Measurements from ENCODE around the gene ADCK1. TPM values are rescaled to one million over a fixed set of nuclear protein-coding genes. Genes with fewer than 3 reads are reported as not detected.

Gene ADCK1
- total and polyA plus RNA-seq, 2 donors (not counting 3 experiments of a cell fraction or from before 2014, with no cell fraction given): 4.2 to 6.9 TPM

DNA sequence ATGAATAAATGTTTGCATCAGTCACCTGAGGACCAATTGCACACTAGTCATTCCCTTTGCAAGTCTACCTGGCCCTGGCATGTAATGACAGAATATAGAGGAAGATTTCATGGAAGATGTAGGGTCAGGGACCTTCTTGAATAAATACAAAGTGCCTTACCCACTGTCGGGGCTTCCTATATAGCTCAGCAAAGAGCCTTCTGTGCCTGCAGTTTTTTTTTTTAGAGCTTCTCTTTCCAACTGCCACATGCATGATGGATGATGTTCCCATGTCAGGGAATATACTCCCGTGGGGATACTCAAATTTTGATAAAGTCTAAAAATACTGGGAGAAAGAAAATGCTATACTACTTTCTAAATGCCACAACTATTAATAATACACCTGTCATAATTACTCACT, 176.7 kb downstream of the ADCK1 start:
- H3K9ac ChIP-seq (replicated peaks; ENCODE audit: extremely low read depth, insufficient read depth, low read length): no peak overlapping the region
- H4K20me1 ChIP-seq (replicated peaks; ENCODE audit: control insufficient read depth, extremely low read depth, insufficient read depth, low read length): no peaks in the 10 kb centered on the region
- no peaks in the 10 kb centered on the region for H3K79me2 ChIP-seq (ENCODE audit: control insufficient read depth, insufficient read depth, low read length)
- no peaks in the 10 kb centered on the region for H3K9me1 ChIP-seq (replicated peaks; ENCODE audit: control insufficient read depth, extremely low read depth, insufficient read depth, low read length)
- no peak for FAIRE-seq
- dilution Hi-C loops (cut with MboI; ENCODE audit: extremely low pct_ligation_motif_present, low sequenced_read_pairs): no loop called here
- no peak for DNase-seq (ENCODE audit: low read depth, low spot score)
- no peak overlapping the region for H3K27ac ChIP-seq (ENCODE audit: insufficient read depth, low read depth, low read length)
- H2AFZ ChIP-seq (ENCODE audit: low read depth, low read length): no peak overlapping the region
- no peaks in the 10 kb centered on the region for H3K4me1 ChIP-seq (ENCODE audit: control insufficient read depth, extremely low read depth, insufficient read depth, low read length)
- no peak overlapping the region for H3K4me3 ChIP-seq (replicated peaks in 1 of 3; ENCODE audit: insufficient read depth in 1 of 3, low read depth in 1 of 3, low read length in 3 of 3)
- H3K9me3 ChIP-seq (replicated peaks; ENCODE audit: control insufficient read depth, insufficient read depth, low read length): no peaks in the 10 kb centered on the region
- CTCF ChIA-PET: no interaction called here
- BruUV-seq (replicated peaks): no TSS peak
- H3K36me3 ChIP-seq (ENCODE audit: control insufficient read depth in 2 of 2, extremely low read depth in 1 of 2, insufficient read depth in 2 of 2, low read length in 2 of 2): no peaks in the 10 kb centered on the region
- POLR2A ChIA-PET: no interaction called here
- H3K27me3 ChIP-seq (ENCODE audit: control insufficient read depth in 2 of 2, insufficient read depth in 2 of 2, low read length in 2 of 2): no peaks in the 10 kb centered on the region
- no peak overlapping the region for H3K4me2 ChIP-seq (ENCODE audit: insufficient read depth, low read length)
- intact Hi-C loops (cut with micrococcal nuclease): no loop called here
- TF ChIP-seq CTCF (IDR thresholded peaks at IDR 0.05; ENCODE audit: extremely low read depth in 1 of 2, insufficient read depth in 1 of 2, low read depth in 1 of 2, low read length in 2 of 2) (no peak), POLR2A (IDR thresholded peaks at IDR 0.05; ENCODE audit: low read depth, low read length) (no peak), MYC (IDR thresholded peaks at IDR 0.05; ENCODE audit: low read depth, low read length) (no peak), GATA2 (IDR thresholded peaks at IDR 0.05; ENCODE audit: insufficient read depth, insufficient read length, low read depth, low read length) (no peak), FOS (IDR thresholded peaks at IDR 0.05; ENCODE audit: borderline replicate concordance, insufficient read depth, low read length) (no peak), POLR2AphosphoS5 (IDR thresholded peaks at IDR 0.05; ENCODE audit: insufficient read depth, low read depth, low read length) (no peak), EZH2 (IDR thresholded peaks at IDR 0.05; ENCODE audit: borderline replicate concordance, low read depth, low read length, severe bottlenecking) (no peak), JUN (IDR thresholded peaks at IDR 0.05; ENCODE audit: borderline replicate concordance, insufficient read depth, insufficient read length, low read depth) (no peak)
- TF ChIP-seq, protein P1, sequence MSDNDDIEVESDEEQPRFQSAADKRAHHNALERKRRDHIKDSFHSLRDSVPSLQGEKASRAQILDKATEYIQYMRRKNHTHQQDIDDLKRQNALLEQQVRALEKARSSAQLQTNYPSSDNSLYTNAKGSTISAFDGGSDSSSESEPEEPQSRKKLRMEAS (IDR thresholded peaks at IDR 0.05; ENCODE audit: insufficient read depth, insufficient read length): no peak
